NCI-H2029 treated with DMSO at 0.1 percent for 48 hours (cell line): ENCODE results near the gene ACOX3.
"Not testable (repeated sequence)": the region's sequence is repeated elsewhere in the genome, so short reads cannot be mapped to it uniquely, and the experiment has no call there.

Experiments
- DNase-seq: peaks from one replicate; lab custom pipeline; 2025; lab: John Stamatoyannopoulos, UW

The ACOX3 gene

GRCh38 chr4:8350841-8351461 lies 89.6 kb downstream of the ACOX3 start:
- no peak for DNase-seq

- DNase-seq: no peak
These were observed 90.2 kb downstream of the ACOX3 start for GRCh38 chr4:8350352-8350751.

GRCh38 chr4:8349664-8350236 lies 90.8 kb downstream of the ACOX3 start:
- DNase-seq: no peak

- DNase-seq: not testable (repeated sequence)
These were observed 91.3 kb downstream of the ACOX3 start for GRCh38 chr4:8349236-8349635.

- no peak for DNase-seq
These were observed 92.5 kb downstream of the ACOX3 start for GRCh38 chr4:8348071-8348470.

GRCh38 chr4:8347660-8348059 lies 92.9 kb downstream of the ACOX3 start:
- no peak for DNase-seq

GRCh38 chr4:8346838-8347605 lies 93.5 kb downstream of the ACOX3 start:
- no peak for DNase-seq

GRCh38 chr4:8345946-8346814 lies 94.3 kb downstream of the ACOX3 start:
- DNase-seq: no peak

- DNase-seq: no peak
These were observed 95.2 kb downstream of the ACOX3 start for GRCh38 chr4:8345053-8345945.

GRCh38 chr4:8344377-8344776 lies 96.1 kb downstream of the ACOX3 start:
- no peak for DNase-seq

GRCh38 chr4:8343967-8344331 lies 96.6 kb downstream of the ACOX3 start:
- no peak for DNase-seq

- DNase-seq: no peak
These were observed 97.1 kb downstream of the ACOX3 start for GRCh38 chr4:8343262-8343966.

GRCh38 chr4:8342651-8343261 lies 97.8 kb downstream of the ACOX3 start:
- no peak for DNase-seq

GRCh38 chr4:8341691-8342090 lies 98.8 kb downstream of the ACOX3 start:
- DNase-seq: no peak

GRCh38 chr4:8341281-8341680 lies 99.2 kb downstream of the ACOX3 start:
- not testable (repeated sequence) for DNase-seq

- no peak for DNase-seq
These were observed 99.7 kb downstream of the ACOX3 start for GRCh38 chr4:8340781-8341241.

- DNase-seq: peak; percentile 10
These were observed 102.1 kb downstream of the ACOX3 start for GRCh38 chr4:8338351-8338961.

- no peak for DNase-seq
These were observed 104.0 kb downstream of the ACOX3 start for GRCh38 chr4:8336412-8337075.

- no peak for DNase-seq
These were observed 104.7 kb downstream of the ACOX3 start for GRCh38 chr4:8335848-8336247.
